Lower lobe of right lung (tissue), 2 donors: ENCODE results near the gene RAP2C. TPM values are rescaled to one million over a fixed set of nuclear protein-coding genes. Genes with fewer than 3 reads are reported as not detected.
"Not testable (repeated sequence)": the region's sequence is repeated elsewhere in the genome, so short reads cannot be mapped to it uniquely, and the experiment has no call there.

Experiments used
- ATAC-seq, 2 donors: fragments of 200-7000 bp; cut with Tn5 transposase; one replicate each; pipeline ENCODE4 v1.9.1; 2020 to 2022; ENCODE audit warnings: mild to moderate bottlenecking in 2 of 2, moderate library complexity in 2 of 2
- DNase-seq: peaks from one replicate; pipeline ENCODE4 v3.0.0-alpha.2; 2020
- H3K27ac ChIP-seq: fragments of 200-600 bp; one replicate; pipeline ENCODE4 v1.8.0; 2022
- H3K27me3 ChIP-seq: fragments of 200-600 bp; one replicate; pipeline ENCODE4 v1.8.0; 2022; ENCODE audit warnings: low read depth
- H3K36me3 ChIP-seq: fragments of 200-600 bp; one replicate; pipeline ENCODE4 v1.8.0; 2022; ENCODE audit warnings: mild to moderate bottlenecking
- H3K4me1 ChIP-seq: fragments of 200-600 bp; one replicate; pipeline ENCODE4 v1.8.0; 2022
- H3K4me3 ChIP-seq: fragments of 200-600 bp; one replicate; pipeline ENCODE4 v1.8.0; 2022; ENCODE audit warnings: mild to moderate bottlenecking
- H3K9me3 ChIP-seq: fragments of 200-600 bp; one replicate; pipeline ENCODE4 v1.8.0; 2022
- intact Hi-C: fragments of 100-400 bp; cut with DNase I; formaldehyde crosslinking; loops from one replicate; pipeline ENCODE4 v1.11.0; 2022
- total RNA-seq: library from RNA; stranded (reverse); fragmentation: NEBNext Ultra II Directional; extraction: Animal tissue kit (Norgen Biotek cat#: 25700); gene quantifications from one replicate; pipeline ENCODE4 v1.2.1, GENCODE V29; 2021
- TF ChIP-seq, protein P1 (sequence below): fragments of 200-600 bp; IDR thresholded peaks from one replicate; pipeline ENCODE4 v1.8.0; 2022; ENCODE audit warnings: antibody characterized with exemption, mild to moderate bottlenecking
- donor health status: DM: no; HTN: yes; CAD: no; lungs with severe emphysema.

The RAP2C gene
- total RNA-seq, 1 donor from 2014 or later: 27.4 TPM

DNA sequence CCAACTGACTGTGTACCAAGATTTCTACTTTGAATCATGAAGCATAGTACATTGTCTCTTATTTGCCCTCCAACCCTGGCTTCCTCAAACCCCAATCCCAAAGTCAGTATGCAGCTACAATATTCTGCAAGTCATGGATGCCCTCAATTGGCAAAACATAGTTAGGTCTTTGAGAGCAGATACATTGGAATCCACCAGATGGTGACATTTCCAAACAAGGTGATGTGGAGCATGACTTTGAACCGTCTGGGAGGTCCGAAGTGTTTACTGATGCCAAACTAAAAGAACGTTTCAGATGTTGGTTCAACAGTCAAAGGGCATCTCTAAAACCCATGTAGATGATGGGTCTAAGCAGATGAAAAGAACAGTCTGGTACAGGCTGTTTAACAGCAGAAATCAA lies 47.8 kb downstream of the RAP2C start:
- Histone ChIP-seq H3K36me3 (no peaks in the 10 kb centered on the region), H3K27me3 (no peaks in the 10 kb centered on the region), H3K4me1 (no peaks in the 10 kb centered on the region), H3K9me3 (no peaks in the 10 kb centered on the region), H3K27ac (no peak overlapping the region), H3K4me3 (no peak overlapping the region)
- DNase-seq (no peak), ATAC-seq (no peak)
- intact Hi-C loops: no loop called here
- TF ChIP-seq, protein P1, sequence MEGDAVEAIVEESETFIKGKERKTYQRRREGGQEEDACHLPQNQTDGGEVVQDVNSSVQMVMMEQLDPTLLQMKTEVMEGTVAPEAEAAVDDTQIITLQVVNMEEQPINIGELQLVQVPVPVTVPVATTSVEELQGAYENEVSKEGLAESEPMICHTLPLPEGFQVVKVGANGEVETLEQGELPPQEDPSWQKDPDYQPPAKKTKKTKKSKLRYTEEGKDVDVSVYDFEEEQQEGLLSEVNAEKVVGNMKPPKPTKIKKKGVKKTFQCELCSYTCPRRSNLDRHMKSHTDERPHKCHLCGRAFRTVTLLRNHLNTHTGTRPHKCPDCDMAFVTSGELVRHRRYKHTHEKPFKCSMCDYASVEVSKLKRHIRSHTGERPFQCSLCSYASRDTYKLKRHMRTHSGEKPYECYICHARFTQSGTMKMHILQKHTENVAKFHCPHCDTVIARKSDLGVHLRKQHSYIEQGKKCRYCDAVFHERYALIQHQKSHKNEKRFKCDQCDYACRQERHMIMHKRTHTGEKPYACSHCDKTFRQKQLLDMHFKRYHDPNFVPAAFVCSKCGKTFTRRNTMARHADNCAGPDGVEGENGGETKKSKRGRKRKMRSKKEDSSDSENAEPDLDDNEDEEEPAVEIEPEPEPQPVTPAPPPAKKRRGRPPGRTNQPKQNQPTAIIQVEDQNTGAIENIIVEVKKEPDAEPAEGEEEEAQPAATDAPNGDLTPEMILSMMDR: no peak

DNA sequence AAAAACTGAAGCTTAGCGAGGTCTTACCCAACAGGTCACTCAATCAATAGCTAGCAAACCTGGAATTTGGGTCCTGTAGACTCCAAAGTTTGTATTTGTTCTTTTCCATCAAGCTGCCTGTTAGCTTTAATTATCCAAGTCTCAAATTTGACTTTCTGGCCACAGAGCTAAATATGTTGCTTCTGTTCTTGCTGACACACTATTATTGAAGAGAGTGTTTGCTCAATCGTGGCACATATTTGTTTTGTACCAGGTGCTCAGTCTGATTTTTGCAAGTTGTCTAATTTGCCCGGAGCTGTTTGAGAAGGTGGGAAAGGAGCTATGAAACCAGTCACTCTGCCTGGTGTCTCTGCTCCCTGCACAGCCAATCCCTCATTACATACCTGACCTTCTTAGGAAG lies 49.7 kb downstream of the RAP2C start:
- Histone ChIP-seq H3K27ac (no peak overlapping the region), H3K36me3 (no peaks in the 10 kb centered on the region), H3K4me3 (no peak overlapping the region), H3K4me1 (no peaks in the 10 kb centered on the region), H3K27me3 (no peaks in the 10 kb centered on the region), H3K9me3 (no peaks in the 10 kb centered on the region)
- DNase-seq (no peak), ATAC-seq (no peak)
- intact Hi-C loops: no loop called here
- TF ChIP-seq, protein P1: no peak

DNA sequence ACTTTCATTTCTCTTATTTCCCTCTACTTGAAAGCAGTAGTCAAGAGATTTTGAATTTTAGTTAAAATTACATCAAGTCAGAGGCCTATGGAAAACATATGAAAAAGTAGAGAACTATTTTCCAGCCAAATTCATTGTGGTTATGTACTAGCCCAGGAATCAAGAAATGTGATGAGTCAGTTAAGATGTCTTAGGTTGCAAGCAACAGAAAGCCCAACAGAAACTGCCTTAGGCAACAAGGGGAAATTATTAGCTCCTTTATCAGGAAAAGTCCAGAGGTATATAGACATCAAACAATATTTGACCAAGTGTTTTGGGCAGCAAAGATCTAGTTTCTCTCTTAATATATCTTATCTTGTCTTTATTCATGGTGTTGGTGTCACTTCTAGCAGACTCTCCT lies 53.6 kb downstream of the RAP2C start:
- DNase-seq: no peak
- Histone ChIP-seq H3K4me3 (no peak overlapping the region), H3K27ac (no peak overlapping the region), H3K27me3 (no peaks in the 10 kb centered on the region), H3K4me1 (no peaks in the 10 kb centered on the region), H3K36me3 (no peaks in the 10 kb centered on the region), H3K9me3 (no peaks in the 10 kb centered on the region)
- TF ChIP-seq, protein P1: no peak
- intact Hi-C loops: no loop called here
- ATAC-seq: no peak

DNA sequence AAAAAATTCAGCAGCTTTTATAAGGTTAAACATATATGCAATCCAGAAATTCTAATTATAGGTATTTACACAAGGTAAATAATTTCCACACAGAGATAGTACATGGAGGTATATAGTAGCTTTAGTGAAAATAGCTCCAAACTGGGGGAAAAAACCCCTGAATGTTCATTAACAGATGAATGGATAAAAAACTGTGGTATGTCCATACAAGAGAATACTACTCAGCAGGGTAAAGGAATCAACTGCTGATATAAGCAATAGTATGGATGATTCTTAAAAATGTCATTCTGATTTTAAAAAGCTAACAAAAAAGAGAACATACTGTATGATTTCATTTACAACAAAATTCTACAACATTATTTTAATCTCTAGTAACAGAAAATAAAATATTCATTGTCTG lies 54.2 kb downstream of the RAP2C start:
- H3K27me3 ChIP-seq: no peaks in the 10 kb centered on the region
- DNase-seq: no peak
- no peaks in the 10 kb centered on the region for H3K9me3 ChIP-seq
- H3K4me1 ChIP-seq: no peaks in the 10 kb centered on the region
- ATAC-seq: no peak
- TF ChIP-seq, protein P1: no peak
- no peaks in the 10 kb centered on the region for H3K36me3 ChIP-seq
- H3K4me3 ChIP-seq: no peak overlapping the region
- intact Hi-C loops: no loop called here
- no peak overlapping the region for H3K27ac ChIP-seq

DNA sequence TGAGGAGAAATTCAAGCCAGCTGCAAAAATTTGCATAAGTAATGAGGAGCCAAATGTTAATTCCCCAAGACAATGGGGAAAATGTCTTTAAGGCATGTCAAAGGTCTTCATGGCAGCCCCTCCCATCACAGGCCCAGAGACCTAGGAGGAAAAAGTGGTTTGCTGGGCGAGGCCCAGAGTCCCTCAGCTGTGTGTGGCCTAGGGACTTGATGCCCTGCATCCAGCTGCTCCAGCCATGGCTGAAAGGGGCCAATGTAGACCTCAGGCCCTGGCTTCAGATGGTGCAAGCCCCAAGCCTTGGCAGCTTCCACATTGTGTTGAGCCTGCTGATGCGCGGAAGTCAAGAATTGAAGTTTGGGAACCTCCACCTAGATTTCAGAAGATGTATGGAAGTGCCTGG lies 56.2 kb downstream of the RAP2C start:
- H3K4me1 ChIP-seq, intact Hi-C loops, H3K27me3 ChIP-seq, H3K36me3 ChIP-seq, H3K9me3 ChIP-seq, ATAC-seq, H3K27ac ChIP-seq, H3K4me3 ChIP-seq, DNase-seq: not testable (repeated sequence)

DNA sequence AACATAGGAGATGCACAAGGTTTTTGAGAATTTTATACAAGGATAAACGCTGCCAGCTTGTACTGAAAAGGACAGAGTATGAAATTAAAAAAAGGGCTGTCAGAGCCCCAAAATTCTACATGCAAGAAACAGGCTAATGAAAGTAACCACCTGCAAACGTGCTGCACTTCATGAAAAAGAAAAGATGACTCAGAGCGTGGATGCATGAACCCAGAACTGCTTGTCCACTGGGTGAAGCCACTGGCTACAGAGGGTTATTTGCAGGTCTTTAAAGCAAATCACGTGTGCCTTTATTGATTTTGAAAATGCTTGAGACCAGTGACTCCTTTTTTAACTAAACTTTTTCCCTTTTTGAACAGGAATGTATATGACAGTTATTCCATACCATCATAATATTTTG lies 66.1 kb downstream of the RAP2C start:
- ATAC-seq: no peak
- Histone ChIP-seq H3K36me3 (no peaks in the 10 kb centered on the region), H3K4me3 (no peak overlapping the region), H3K4me1 (no peaks in the 10 kb centered on the region), H3K27me3 (no peaks in the 10 kb centered on the region), H3K27ac (no peak overlapping the region), H3K9me3 (no peaks in the 10 kb centered on the region)
- no peak for DNase-seq
- TF ChIP-seq, protein P1: no peak
- intact Hi-C loops: no loop called here

Other genes starting within 250 kb of the RAP2C start
- gene STK26, start 196.1 kb downstream of the RAP2C start, total RNA-seq: 10.6 TPM
- not detected for gene FRMD7, start 91.4 kb downstream of the RAP2C start, total RNA-seq